ENCODE data around the gene TMCO4.
"Not testable (repeated sequence)": the region's sequence is repeated elsewhere in the genome, so short reads cannot be mapped to it uniquely, and the experiment has no call there.

The TMCO4 gene

GRCh38 chr1:19800076-19800804, 524 bp upstream of the TMCO4 start:
- peak; percentile 62 for DNase-seq (ENCODE audit: extremely low read depth, low read depth)
- TF ChIP-seq, protein P1, sequence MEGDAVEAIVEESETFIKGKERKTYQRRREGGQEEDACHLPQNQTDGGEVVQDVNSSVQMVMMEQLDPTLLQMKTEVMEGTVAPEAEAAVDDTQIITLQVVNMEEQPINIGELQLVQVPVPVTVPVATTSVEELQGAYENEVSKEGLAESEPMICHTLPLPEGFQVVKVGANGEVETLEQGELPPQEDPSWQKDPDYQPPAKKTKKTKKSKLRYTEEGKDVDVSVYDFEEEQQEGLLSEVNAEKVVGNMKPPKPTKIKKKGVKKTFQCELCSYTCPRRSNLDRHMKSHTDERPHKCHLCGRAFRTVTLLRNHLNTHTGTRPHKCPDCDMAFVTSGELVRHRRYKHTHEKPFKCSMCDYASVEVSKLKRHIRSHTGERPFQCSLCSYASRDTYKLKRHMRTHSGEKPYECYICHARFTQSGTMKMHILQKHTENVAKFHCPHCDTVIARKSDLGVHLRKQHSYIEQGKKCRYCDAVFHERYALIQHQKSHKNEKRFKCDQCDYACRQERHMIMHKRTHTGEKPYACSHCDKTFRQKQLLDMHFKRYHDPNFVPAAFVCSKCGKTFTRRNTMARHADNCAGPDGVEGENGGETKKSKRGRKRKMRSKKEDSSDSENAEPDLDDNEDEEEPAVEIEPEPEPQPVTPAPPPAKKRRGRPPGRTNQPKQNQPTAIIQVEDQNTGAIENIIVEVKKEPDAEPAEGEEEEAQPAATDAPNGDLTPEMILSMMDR (IDR thresholded peaks at IDR 0.05; ENCODE audit: low read depth, low read length), result no peak

DNA sequence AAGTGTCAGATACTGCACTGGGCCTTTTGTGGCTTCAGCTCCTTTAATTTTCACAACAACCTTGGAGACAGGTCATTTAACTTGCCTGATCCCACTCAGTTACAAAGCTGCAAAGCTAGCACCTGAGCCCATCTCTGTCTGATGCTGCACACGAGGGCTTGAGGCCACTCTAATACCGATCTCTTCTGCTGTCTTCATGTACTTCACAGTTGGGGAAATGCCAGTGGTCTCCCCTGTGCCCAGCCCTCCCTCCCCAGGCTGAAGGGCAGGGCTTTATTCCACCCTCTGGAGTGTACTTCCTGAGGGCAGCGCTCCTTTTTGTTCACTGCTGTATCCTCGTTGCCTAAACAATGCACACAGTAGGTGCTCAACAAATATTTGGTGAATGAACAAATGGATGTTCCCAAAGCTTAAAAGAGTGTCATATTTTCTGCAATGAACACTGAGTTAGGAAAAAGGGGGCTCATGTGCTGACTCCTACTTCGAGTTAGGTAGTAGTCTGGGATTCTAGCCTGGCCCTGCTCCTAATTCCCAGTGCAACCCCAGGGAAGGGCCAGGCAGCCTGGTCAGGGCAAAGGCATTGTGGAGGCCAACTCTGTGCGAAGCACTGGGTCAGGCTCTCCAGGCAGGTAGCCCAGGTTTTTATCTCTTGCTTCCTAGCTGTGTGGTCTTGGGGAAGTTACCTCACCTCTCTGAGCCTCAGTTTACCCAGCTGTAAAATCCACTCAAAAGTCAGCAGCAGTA, 1.1 kb downstream of the TMCO4 start:
- DNase-seq (ENCODE audit: extremely low read depth, low read depth), result no peak
- TF ChIP-seq, protein P1 (IDR thresholded peaks at IDR 0.05; ENCODE audit: low read depth, low read length), result no peak

DNA sequence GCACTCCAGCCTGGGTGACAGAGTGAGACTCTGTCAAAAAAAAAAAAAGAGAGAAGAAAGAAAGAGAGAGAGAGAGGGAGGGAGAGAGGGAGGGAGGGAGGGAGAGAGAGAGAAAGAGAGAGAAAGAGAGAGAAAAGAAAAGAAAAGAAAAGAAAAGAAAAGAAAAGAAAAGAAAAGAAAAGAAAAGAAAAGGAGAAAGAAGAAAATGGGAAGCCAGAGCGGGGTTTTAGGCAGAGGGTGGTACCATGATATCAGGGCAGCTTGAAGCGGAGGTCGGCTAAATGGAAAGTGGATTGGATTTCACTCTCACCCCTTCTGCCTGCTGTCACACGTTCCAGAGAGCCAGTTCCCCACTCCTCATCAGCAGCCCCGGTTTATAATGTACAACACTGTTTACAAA, 1.9 kb downstream of the TMCO4 start:
- DNase-seq (ENCODE audit: extremely low read depth, low read depth), result no peak
- TF ChIP-seq, protein P1 (IDR thresholded peaks at IDR 0.05; ENCODE audit: low read depth, low read length), result no peak

DNA sequence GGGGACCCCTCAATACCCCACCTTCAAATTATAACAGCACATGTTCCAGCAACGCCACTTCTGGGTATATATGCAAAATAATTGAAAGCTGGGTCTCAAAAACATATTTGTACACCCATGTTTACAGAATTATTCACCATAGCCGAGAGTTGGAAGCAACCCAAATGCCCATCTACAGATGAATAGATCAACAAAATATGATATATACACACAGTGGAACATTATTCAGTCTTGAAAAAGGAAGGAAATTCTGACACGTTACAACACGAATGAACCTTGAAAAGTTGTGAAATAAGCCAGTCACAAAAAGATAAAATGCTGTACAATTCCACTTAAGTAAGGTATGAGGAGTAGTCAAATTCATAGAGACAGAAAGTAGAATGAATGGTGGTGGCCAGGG, 5.1 kb downstream of the TMCO4 start:
- TF ChIP-seq, protein P1 (IDR thresholded peaks at IDR 0.05; ENCODE audit: low read depth, low read length), result no peak
- no peak for DNase-seq (ENCODE audit: extremely low read depth, low read depth)

DNA sequence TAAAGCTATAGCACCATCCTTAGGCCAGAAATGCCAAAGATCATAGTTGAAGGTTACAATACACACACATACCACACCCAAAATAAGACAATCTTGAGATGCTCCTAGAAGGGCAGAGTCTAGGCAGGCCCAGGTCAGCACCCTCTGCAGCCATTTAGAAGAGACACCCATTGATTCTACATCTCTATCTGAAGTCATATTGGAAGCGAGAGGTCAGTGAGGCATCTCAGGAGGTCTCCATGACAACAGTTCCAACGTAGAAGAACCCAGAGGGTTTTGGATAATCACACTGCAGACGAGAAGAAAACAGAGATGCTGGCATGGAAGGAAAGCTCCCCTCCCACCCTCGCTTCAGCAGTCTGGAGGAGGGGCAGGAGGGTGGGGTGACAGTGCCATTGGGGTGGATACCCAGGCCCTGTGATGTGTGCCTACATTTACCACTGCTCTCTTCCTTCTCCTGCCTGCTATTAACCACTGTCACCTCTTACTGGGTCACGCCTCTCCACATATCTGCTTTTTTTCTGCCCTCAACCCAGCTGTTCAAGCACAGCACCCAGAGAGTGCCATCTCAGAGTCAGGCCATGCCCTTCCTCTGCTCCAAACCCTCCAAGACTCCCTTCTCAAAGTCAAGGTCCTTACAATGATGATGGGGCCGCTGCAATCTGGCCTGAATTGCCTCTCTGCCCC, 6.2 kb downstream of the TMCO4 start:
- no peak for DNase-seq (ENCODE audit: extremely low read depth, low read depth)
- TF ChIP-seq, protein P1 (IDR thresholded peaks at IDR 0.05; ENCODE audit: low read depth, low read length), result no peak

GRCh38 chr1:19792237-19793002, 7.3 kb downstream of the TMCO4 start:
- DNase-seq (ENCODE audit: extremely low read depth, low read depth), result no peak
- TF ChIP-seq, protein P1 (IDR thresholded peaks at IDR 0.05; ENCODE audit: low read depth, low read length), result no peak

DNA sequence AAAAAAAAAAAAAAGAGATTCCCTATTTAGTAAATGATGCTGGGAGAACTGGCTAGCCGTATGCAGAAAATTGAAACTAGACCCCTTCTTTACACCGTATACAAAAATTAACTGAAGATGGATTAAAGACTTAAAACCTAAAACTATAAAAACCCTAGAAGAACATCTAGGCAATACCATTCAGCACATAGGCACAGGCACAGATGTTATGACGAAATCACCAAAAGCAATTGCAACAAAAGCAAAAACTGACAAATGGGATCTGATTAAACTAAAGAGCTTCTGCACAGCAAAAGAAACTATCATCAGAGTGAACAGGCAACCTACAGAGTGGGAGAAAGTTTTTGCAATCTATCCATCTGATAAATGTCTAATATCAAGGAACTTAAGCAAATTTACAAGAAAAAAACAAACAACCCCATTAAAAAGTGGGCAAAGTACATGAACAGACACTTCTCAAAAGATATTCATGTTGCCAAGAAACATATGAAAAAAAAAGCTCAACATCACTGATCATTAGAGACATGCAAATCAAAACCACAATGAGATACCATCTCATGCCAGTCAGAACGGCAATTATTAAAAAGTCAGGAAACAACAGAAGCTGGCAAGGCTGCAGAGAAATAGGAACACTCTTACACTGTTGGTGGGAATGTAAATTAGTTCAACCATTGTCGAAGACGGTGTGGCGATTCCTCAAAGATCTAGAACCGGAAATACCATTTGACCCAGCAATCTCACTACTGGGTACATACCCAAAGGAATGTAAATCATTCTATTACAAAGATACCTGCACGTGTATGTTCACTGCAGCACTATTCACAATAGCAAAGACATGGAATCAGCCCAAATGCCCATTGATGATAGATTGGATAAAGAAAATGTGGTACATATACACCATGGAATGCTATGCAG, 9.4 kb downstream of the TMCO4 start:
- not testable (repeated sequence) for DNase-seq (ENCODE audit: extremely low read depth, low read depth)
